ENCODE measurements around the gene STX8.

- TF ChIP-seq CTCF (IDR thresholded peaks at IDR 0.05) (no peak), ZFX (IDR thresholded peaks at IDR 0.05; ENCODE audit: borderline replicate concordance) (no peak)
These were observed 62.4 kb downstream of the STX8 start for GRCh38 chr17:9513266-9513665.

All from 22Rv1 (cell line).